Posterior vena cava (tissue), 2 donors: ENCODE measurements around the gene SLC39A7. TPM values are rescaled to one million over a fixed set of nuclear protein-coding genes. Genes with fewer than 3 reads are reported as not detected.
A peak's percentile ranks its signal among the peaks of the same experiment; 100 is the strongest.
"Not testable (repeated sequence)": the region's sequence is repeated elsewhere in the genome, so short reads cannot be mapped to it uniquely, and the experiment has no call there.

Experiments used
- DNase-seq: peaks from one replicate; pipeline ENCODE4 v3.0.0-alpha.2; 2020; ENCODE audit warnings: low spot score
- intact Hi-C, 2 donors: fragments of 100-400 bp; cut with DNase I; formaldehyde crosslinking; loops; one replicate each; pipeline versions ENCODE4 v1.14.1 to v1.14.2; 2022 to 2023
- total RNA-seq, 2 donors: library from RNA; stranded (reverse); fragmentation: NEBNext Ultra II Directional; extraction: Animal tissue kit (Norgen Biotek cat#: 25700); gene quantifications; one replicate each; pipeline ENCODE4 v1.2.1, GENCODE V29; 2021
- donor health status: DM: yes; HTN: yes; CAD: no.
- donor health status: DM: yes; HTN: yes; CAD: no.

Gene SLC39A7
- total RNA-seq, 2 donors from 2014 or later, result 79.4 to 86.2 TPM

DNA sequence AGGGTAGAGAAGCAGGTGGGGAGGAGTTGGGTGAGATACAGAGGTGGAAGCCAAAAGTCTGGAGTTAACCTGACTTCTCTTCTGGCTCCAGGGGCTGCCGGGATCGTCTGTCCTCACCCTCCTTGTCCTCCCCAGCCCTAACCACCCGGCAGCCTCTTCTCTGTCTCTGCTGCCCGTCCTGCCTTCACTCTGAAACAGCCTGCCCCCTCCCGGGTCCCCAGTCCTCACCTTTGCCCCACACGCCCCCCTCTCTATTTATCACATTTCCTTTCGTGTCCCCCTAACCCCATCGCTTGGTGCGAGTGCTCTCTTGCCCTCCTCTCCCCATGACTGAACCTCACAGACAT is 13.3 kb downstream of the SLC39A7 start:
- intact Hi-C loops, result no loop called here
- no peak for DNase-seq

- intact Hi-C loops, result no loop called here
- DNase-seq, result no peak
Observed at GRCh38 chr6:33215271-33216116, 14.8 kb downstream of the SLC39A7 start.

GRCh38 chr6:33216117-33216649 is 15.5 kb downstream of the SLC39A7 start:
- DNase-seq, result no peak
- intact Hi-C loops, result no loop called here

DNA sequence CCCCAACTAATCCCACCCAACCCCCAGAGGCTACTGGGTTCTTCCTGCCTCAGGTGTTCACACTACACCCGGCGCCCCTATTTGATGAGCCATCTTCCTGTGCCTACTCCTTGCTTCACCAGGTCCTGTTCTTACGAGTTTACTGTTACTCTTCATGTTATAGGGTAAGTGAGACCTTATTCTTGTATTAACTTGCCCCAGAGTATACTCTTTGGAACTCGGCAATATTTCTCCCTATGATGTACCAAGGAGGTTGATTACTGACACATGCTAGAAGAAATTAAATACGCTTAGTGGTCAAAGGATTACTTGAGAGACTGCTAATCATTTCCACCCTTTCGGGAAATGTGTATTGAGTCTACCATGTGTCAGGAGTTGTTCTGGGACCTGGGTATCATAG is 16.6 kb downstream of the SLC39A7 start:
- no peak for DNase-seq
- intact Hi-C loops, result no loop called here

DNA sequence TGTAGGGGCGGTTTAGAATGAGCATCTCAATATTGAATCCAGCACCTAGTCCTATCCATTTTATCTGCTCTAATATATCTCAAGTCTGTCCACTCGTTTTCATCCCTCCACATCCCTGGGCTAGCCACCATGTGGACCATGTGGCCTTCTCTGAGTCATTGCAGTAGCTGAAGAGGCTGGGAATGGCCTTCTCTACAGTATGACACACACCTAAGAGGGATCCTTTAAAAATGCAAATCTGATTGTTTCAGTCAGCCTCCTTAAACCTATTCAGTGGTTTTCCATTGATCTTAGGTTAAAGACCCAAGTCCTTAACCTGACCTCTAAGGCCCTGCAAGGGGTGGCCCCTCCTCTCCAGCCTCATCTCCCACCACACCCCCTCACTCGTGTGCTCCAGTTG is 17.0 kb downstream of the SLC39A7 start:
- intact Hi-C loops, result no loop called here
- DNase-seq, result no peak

DNA sequence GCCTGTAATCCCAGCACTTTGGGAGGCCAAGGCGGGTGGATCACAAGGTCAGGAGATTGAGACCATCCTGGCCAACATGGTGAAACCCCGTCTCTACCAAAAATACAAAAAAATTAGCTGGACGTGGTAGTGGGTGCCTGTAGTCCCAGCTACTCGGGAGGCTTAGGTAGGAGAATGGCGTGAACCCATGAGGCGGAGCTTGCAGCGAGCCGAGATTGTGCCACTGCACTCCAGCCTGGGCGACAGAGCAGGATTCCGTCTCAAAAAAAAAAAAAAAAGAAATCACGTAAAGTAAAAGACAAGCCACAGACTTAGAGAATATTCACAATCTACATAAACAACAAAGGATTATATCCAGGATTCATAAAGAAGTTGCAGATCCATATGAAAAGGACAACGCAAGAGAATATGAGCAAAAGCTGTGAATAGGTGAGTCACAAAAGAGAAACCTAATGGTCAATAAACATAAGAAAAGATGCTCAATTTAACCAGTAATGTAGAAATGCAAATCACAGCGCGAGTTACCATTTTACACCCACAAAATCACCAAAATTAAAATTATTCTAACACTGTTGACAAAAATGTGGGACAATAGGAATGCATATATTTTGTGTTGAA is 25.9 kb downstream of the SLC39A7 start:
- DNase-seq, intact Hi-C loops: not testable (repeated sequence)

DNA sequence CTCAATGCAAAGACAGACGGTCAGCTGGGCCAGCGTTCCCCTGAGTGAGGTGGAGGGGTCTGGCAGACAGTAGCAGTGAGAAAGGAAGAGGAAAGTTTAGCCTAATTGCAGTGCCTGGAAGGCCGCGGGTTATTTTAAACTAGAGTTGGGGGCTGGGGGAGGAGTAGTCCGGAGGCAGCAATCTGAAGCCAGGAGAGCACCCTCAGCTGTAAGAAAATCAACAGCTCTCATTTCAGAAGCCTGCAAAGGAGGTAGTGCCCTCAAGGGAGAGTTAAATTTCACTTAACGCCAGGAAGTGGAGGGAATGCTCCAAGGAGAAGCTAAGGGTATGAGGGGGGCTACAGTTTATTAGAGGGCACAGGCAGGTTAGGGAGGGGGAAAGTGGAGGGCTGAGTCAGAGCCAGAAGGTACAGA is 34.6 kb downstream of the SLC39A7 start:
- DNase-seq, result no peak
- intact Hi-C loops, result no loop called here

DNA sequence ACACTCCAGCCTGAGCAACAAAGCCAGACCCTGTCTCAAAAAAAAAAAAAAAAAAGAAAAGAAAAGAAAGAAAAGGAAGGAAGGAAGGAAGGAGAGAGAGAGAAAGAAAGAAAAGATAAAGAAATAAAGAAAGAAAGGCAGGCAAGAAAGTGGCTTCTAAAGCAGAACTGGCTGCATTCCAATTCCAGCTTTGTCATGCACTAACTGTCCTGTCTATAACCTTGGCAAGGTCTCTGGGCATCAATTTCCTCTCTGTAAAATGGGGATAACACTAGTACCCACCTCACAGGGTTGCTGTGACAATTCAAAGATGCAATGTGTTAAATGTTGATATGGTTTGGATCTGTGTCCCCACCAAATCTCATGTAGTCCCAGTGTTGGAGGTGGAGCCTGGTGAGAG is 35.7 kb downstream of the SLC39A7 start:
- DNase-seq, result no peak
- intact Hi-C loops, result no loop called here

DNA sequence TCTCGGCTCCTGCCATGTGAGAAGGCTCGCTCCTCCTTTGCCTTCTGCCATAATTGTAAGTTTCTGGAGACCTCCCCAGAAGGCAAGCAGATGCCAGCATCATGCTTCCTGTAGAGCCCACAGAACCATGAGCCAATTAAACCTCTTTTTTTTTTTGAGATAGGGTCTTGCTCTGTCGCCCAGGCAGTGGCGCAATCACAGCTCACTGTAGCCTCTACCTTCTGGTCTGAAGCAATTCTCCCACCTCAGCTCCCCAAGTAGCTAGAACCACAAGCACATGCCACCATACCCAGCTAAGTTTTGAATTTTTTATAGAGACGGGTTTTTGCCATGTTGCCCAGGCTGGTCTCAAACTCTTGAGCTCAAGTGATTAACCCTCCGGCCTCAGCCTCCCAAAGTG is 36.2 kb downstream of the SLC39A7 start:
- intact Hi-C loops, result no loop called here
- DNase-seq, result no peak

DNA sequence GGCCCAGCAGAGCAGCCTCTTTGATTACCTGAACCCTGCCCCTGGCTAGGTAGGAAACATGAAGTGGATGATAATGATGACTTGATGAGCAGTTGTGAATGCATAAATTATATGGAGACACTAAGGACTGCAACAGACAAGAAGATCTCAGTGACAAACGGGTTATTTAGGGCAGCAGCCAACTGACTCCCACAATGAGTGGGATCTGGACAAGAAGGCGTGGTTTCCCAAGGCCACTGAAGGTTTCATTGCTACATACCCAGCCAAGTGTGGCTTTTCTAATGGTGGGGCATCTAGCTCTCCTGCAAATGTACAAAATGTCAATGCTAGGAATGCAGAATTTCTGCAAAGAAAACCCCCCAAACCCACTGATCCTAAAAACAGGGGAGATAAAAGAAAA is 37.1 kb downstream of the SLC39A7 start:
- no peak for DNase-seq
- intact Hi-C loops, result no loop called here

- DNase-seq, result no peak
- intact Hi-C loops, result loop anchor here in 1 of 2 donors (5.0 to 10.0 kb wide), 2 partner anchors 77 to 230 kb away; no protein-coding TSS in a partner anchor
Observed at GRCh38 chr6:33241968-33242367, 41.3 kb downstream of the SLC39A7 start.

- intact Hi-C loops, result loop anchor here in 1 of 2 donors (5.0 to 10.0 kb wide), 2 partner anchors 79 to 231 kb away; no protein-coding TSS in a partner anchor
Observed at GRCh38 chr6:33243476-33243875, 42.8 kb downstream of the SLC39A7 start.

DNA sequence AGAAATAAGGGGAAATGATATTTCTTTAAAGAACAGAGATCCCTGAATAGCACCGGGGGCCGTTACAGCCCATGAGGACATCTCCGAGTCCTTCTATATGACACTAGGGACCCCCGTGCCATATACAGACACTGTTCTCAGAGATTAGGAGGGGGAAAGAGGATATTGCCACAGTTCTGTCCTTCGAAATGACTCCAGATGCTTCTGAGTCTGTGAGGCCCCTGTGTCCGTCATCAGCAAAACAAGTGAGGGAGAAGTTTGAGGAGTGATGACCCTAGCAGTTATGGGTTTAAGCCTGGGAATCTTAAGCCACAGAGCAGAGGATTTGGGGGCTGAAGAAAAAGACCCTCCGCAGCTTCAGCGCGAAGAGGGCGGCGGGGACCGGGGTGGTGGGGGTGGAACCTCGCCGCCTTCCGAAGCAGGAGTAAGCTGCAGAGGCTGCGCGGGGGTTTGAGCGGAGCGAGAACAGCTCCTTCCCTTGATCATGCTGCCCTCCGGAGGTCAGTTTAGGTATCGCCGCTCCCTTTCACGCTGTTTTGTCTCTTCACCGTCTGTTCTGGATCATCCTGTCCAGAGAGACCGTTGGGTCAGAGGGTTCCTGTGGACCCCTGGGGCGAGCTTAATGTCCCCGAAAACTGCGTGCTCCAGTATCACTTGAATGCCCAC is 47.4 kb downstream of the SLC39A7 start:
- DNase-seq, result peak; percentile 95
- intact Hi-C loops, result loop anchor here in 1 of 2 donors (5.0 to 10.0 kb wide), 2 partner anchors 83 to 131 kb away; no protein-coding TSS in a partner anchor

More at GRCh38 chr6:33243476-33243875, 42.8 kb downstream of the SLC39A7 start:
- no peak for DNase-seq

DNA sequence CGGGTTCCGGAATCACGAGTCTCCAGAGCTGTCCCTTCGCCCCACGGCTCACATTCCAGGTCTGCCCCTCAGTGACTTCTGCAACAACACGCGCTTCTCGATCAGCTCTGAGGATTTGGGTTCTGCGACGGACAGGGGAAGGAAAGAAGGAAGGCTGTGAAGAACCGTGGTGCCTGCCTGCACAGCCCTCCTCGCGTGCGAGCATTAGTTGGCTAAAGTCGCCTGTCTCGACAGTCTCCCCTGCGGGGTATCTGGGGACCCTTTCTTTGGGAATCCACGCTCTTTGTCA is 47.9 kb downstream of the SLC39A7 start:
- DNase-seq, result no peak
- intact Hi-C loops, result loop anchor here in 1 of 2 donors (5.0 to 10.0 kb wide), 2 partner anchors 84 to 131 kb away; no protein-coding TSS in a partner anchor

- intact Hi-C loops, result loop anchor here in 1 of 2 donors (5.0 to 10.0 kb wide), 2 partner anchors 84 to 132 kb away; no protein-coding TSS in a partner anchor
- DNase-seq, result peak; percentile 98
Observed at GRCh38 chr6:33248932-33249731, 48.5 kb downstream of the SLC39A7 start.

GRCh38 chr6:33249732-33250630 is 49.3 kb downstream of the SLC39A7 start:
- peak; percentile 72 for DNase-seq
- intact Hi-C loops, result loop anchor here (5.0 to 10.0 kb wide), 3 partner anchors 85 to 135 kb away; no protein-coding TSS in a partner anchor

- peak; percentile 44 for DNase-seq
- intact Hi-C loops, result loop anchor here in 1 of 2 donors (10.0 kb wide), 1 partner anchor 136 kb away; no protein-coding TSS in a partner anchor
Observed at GRCh38 chr6:33250731-33251130, 50.1 kb downstream of the SLC39A7 start.
